HepG2 (cell line): ENCODE results near the gene TLNRD1. TPM values are rescaled to one million over a fixed set of nuclear protein-coding genes. Genes with fewer than 3 reads are reported as not detected.
A peak's percentile ranks its signal among the peaks of the same experiment; 100 is the strongest.

Experiments
- ARID2 ChIP-seq: sonication (generic); formaldehyde crosslinking; IDR thresholded peaks from 2 replicates; pipeline ENCODE4 v1.8.1; 2022; ENCODE audit warnings: mild to moderate bottlenecking, missing genetic modification reagents, borderline replicate concordance
- FIP1L1 ChIP-seq: fragments of 200-400 bp; formaldehyde crosslinking; IDR thresholded peaks from 2 replicates; pipeline ENCODE4 v1.6.1; 2018; ENCODE audit warnings: low read depth, mild to moderate bottlenecking, low read length, moderate library complexity, borderline replicate concordance; ENCODE audit not compliant: insufficient read depth
- GABPB1 ChIP-seq: IDR thresholded peaks from 2 replicates; pipeline ENCODE4 v1.6.1; 2016; ENCODE audit warnings: mild to moderate bottlenecking, missing genetic modification reagents, moderate library complexity, missing compliant biosample characterization
- MAFF ChIP-seq: IDR thresholded peaks from 2 replicates; pipeline ENCODE4 v1.6.1; 2011; ENCODE audit warnings: low read depth, low read length, improper control_type of control experiment
- NFIC ChIP-seq: IDR thresholded peaks from 2 replicates; pipeline ENCODE4 v1.6.1; 2012; ENCODE audit warnings: mild to moderate bottlenecking, low read length, inconsistent platforms
- POLR2AphosphoS5 ChIP-seq: IDR thresholded peaks from 2 replicates; pipeline ENCODE4 v1.6.1; 2012; ENCODE audit warnings: low read depth, low read length
- PRPF4 ChIP-seq: fragments of 200-400 bp; formaldehyde crosslinking; IDR thresholded peaks from 2 replicates; pipeline ENCODE4 v1.6.1; 2016; ENCODE audit warnings: low read length, low read depth; ENCODE audit not compliant: poor library complexity, severe bottlenecking
- RXRA ChIP-seq: sonication (generic); formaldehyde crosslinking; IDR thresholded peaks from 2 replicates; pipeline ENCODE4 v1.5.1; 2020; ENCODE audit warnings: missing genetic modification reagents
- TP53 ChIP-seq: sonication (generic); formaldehyde crosslinking; conservative IDR thresholded peaks from 2 replicates; pipeline ENCODE4 v1.4.0; 2020; ENCODE audit warnings: missing genetic modification reagents
- ZBTB38 ChIP-seq: sonication (generic); formaldehyde crosslinking; IDR thresholded peaks from 2 replicates; pipeline ENCODE4 v1.5.1; 2020; ENCODE audit warnings: mild to moderate bottlenecking, missing genetic modification reagents
- ZEB1 ChIP-seq: IDR thresholded peaks from 2 replicates; pipeline ENCODE4 v1.6.1; 2012; ENCODE audit warnings: mild to moderate bottlenecking, low read depth, inconsistent platforms; ENCODE audit not compliant: insufficient replicate concordance
- ZNF180 ChIP-seq: sonication (generic); formaldehyde crosslinking; IDR thresholded peaks from 2 replicates; pipeline ENCODE4 v1.4.0; 2020; ENCODE audit warnings: low read depth, missing genetic modification reagents, borderline replicate concordance
- ZNF333 ChIP-seq: sonication (generic); formaldehyde crosslinking; IDR thresholded peaks from 2 replicates; pipeline ENCODE4 v1.4.0; 2020; ENCODE audit warnings: mild to moderate bottlenecking, missing genetic modification reagents, borderline replicate concordance
- ZNF589 ChIP-seq: sonication (generic); formaldehyde crosslinking; conservative IDR thresholded peaks from 2 replicates; pipeline ENCODE4 v1.8.0; 2022; ENCODE audit warnings: mild to moderate bottlenecking, moderate library complexity, missing genetic modification reagents
- polyA plus RNA-seq, 8 experiments: library from polyadenylated mRNA; depleted of rRNA in 3 of 8; stranded (reverse) in 7 of 8; unstranded in 1 of 8; fragments of >200 nt; fragmentation: Illumina TruSeq in 4 of 8; extraction: Trizol in 4 of 8; gene quantifications; 2 replicates each; pipeline versions ENCODE4 v1.2.1 to v1.2.3, GENCODE V29; 2011 to 2016; ENCODE audit warnings: low read depth in 4 of 8, missing spikeins in 1 of 8, mixed read lengths in 1 of 8; ENCODE audit not compliant: insufficient read depth in 1 of 8
- total RNA-seq, 5 experiments: library from RNA; depleted of rRNA; stranded (reverse); fragments of >200 nt; fragmentation: Illumina TruSeq; extraction: Trizol; gene quantifications; 2 replicates each; pipeline ENCODE4 v1.2.3, GENCODE V29; 2016; ENCODE audit warnings: low read depth in 1 of 5
- TF ChIP-seq, protein P1 (sequence below): sonication (generic); formaldehyde crosslinking; IDR thresholded peaks from 2 replicates; pipeline ENCODE4 v1.9.0; 2021; ENCODE audit warnings: mild to moderate bottlenecking, missing genetic modification reagents
- TF ChIP-seq, protein P2 (sequence below), 2 experiments: sonication (generic) in 1 of 2; formaldehyde crosslinking in 1 of 2; IDR thresholded peaks; 2 replicates each; pipeline versions ENCODE4 v1.4.0 to v1.6.1; 2018 to 2020; ENCODE audit warnings: missing genetic modification reagents in 2 of 2, borderline replicate concordance in 1 of 2, low read depth in 1 of 2, mild to moderate bottlenecking in 1 of 2, missing biosample characterization in 1 of 2
- TF ChIP-seq, protein P3 (sequence below): sonication (generic); formaldehyde crosslinking; IDR thresholded peaks from 2 replicates; pipeline ENCODE4 v1.4.0; 2020; ENCODE audit warnings: missing genetic modification reagents
- TF ChIP-seq, protein P4 (sequence below): IDR thresholded peaks from 2 replicates; pipeline ENCODE4 v1.6.1; 2016; ENCODE audit warnings: mild to moderate bottlenecking

TLNRD1 gene
- total and polyA plus RNA-seq, 2 of the 13 experiments (the other 11 are each of a cell fraction or from before 2014, with no cell fraction given), result 3.4 to 5.3 TPM

DNA sequence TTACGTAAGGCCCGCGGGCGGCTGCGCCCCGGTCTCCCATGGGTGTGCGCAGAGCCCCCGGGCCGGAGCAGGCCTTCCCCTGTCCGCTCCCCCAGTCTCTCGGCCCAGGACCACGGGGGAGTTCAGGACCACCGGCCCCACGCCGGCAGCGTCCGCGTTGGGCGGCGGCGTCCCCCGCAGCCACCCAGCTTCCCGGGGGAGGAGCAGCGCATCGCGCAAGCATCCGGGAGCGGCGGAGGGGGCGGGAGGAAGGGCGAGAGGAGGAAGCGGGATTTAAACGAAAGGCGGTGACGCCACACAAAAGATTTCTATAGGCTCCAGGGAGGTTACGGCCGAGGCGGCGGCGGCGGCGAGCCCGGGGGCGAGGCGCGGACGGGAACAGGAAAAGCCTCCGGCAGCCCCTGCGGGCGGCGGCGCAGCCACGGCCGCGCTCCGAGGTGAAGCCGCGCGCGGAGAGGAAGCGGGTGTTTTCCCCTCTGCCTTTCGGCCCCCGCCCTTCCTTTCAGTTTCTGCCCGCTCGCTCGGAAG lies at the start of gene TLNRD1 (continued):
- TF ChIP-seq, protein P1, sequence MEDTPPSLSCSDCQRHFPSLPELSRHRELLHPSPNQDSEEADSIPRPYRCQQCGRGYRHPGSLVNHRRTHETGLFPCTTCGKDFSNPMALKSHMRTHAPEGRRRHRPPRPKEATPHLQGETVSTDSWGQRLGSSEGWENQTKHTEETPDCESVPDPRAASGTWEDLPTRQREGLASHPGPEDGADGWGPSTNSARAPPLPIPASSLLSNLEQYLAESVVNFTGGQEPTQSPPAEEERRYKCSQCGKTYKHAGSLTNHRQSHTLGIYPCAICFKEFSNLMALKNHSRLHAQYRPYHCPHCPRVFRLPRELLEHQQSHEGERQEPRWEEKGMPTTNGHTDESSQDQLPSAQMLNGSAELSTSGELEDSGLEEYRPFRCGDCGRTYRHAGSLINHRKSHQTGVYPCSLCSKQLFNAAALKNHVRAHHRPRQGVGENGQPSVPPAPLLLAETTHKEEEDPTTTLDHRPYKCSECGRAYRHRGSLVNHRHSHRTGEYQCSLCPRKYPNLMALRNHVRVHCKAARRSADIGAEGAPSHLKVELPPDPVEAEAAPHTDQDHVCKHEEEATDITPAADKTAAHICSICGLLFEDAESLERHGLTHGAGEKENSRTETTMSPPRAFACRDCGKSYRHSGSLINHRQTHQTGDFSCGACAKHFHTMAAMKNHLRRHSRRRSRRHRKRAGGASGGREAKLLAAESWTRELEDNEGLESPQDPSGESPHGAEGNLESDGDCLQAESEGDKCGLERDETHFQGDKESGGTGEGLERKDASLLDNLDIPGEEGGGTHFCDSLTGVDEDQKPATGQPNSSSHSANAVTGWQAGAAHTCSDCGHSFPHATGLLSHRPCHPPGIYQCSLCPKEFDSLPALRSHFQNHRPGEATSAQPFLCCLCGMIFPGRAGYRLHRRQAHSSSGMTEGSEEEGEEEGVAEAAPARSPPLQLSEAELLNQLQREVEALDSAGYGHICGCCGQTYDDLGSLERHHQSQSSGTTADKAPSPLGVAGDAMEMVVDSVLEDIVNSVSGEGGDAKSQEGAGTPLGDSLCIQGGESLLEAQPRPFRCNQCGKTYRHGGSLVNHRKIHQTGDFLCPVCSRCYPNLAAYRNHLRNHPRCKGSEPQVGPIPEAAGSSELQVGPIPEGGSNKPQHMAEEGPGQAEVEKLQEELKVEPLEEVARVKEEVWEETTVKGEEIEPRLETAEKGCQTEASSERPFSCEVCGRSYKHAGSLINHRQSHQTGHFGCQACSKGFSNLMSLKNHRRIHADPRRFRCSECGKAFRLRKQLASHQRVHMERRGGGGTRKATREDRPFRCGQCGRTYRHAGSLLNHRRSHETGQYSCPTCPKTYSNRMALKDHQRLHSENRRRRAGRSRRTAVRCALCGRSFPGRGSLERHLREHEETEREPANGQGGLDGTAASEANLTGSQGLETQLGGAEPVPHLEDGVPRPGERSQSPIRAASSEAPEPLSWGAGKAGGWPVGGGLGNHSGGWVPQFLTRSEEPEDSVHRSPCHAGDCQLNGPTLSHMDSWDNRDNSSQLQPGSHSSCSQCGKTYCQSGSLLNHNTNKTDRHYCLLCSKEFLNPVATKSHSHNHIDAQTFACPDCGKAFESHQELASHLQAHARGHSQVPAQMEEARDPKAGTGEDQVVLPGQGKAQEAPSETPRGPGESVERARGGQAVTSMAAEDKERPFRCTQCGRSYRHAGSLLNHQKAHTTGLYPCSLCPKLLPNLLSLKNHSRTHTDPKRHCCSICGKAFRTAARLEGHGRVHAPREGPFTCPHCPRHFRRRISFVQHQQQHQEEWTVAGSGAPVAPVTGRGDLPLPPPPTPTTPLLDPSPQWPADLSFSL (CRISPR knock-in tag), result no peak
- TF ChIP-seq ZEB1 (no peak), ZNF180 (CRISPR knock-in tag) (no peak), TP53 (no peak), ZBTB38 (CRISPR knock-in tag) (no peak), RXRA (CRISPR knock-in tag) (peak; percentile 31; the same call in 1 of the 2 replicates), GABPB1 (CRISPR knock-in tag) (peak; percentile 91), PRPF4 (no peak), POLR2AphosphoS5 (peak; percentile 73), FIP1L1 (no peak), ARID2 (CRISPR knock-in tag) (no peak; the same call in 1 of the 2 replicates), MAFF (no peak), ZNF589 (CRISPR knock-in tag) (0 out of 2 replicates have a peak, but pooled peaks have one; percentile 55), ZNF333 (CRISPR knock-in tag) (no peak), NFIC (no peak)
- TF ChIP-seq, protein P2, sequence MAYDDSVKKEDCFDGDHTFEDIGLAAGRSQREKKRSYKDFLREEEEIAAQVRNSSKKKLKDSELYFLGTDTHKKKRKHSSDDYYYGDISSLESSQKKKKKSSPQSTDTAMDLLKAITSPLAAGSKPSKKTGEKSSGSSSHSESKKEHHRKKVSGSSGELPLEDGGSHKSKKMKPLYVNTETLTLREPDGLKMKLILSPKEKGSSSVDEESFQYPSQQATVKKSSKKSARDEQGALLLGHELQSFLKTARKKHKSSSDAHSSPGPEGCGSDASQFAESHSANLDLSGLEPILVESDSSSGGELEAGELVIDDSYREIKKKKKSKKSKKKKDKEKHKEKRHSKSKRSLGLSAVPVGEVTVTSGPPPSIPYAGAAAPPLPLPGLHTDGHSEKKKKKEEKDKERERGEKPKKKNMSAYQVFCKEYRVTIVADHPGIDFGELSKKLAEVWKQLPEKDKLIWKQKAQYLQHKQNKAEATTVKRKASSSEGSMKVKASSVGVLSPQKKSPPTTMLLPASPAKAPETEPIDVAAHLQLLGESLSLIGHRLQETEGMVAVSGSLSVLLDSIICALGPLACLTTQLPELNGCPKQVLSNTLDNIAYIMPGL (CRISPR knock-in tag; IDR thresholded peaks at IDR 0.05; ENCODE audit: borderline replicate concordance in 1 of 2, low read depth in 1 of 2), result peak; percentile 41 to 65; a peak in 2 of 4 replicates
- TF ChIP-seq, protein P3, sequence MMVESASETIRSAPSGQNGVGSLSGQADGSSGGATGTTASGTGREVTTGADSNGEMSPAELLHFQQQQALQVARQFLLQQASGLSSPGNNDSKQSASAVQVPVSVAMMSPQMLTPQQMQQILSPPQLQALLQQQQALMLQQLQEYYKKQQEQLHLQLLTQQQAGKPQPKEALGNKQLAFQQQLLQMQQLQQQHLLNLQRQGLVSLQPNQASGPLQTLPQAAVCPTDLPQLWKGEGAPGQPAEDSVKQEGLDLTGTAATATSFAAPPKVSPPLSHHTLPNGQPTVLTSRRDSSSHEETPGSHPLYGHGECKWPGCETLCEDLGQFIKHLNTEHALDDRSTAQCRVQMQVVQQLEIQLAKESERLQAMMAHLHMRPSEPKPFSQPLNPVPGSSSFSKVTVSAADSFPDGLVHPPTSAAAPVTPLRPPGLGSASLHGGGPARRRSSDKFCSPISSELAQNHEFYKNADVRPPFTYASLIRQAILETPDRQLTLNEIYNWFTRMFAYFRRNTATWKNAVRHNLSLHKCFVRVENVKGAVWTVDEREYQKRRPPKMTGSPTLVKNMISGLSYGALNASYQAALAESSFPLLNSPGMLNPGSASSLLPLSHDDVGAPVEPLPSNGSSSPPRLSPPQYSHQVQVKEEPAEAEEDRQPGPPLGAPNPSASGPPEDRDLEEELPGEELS (CRISPR knock-in tag), result no peak
- TF ChIP-seq, protein P4, sequence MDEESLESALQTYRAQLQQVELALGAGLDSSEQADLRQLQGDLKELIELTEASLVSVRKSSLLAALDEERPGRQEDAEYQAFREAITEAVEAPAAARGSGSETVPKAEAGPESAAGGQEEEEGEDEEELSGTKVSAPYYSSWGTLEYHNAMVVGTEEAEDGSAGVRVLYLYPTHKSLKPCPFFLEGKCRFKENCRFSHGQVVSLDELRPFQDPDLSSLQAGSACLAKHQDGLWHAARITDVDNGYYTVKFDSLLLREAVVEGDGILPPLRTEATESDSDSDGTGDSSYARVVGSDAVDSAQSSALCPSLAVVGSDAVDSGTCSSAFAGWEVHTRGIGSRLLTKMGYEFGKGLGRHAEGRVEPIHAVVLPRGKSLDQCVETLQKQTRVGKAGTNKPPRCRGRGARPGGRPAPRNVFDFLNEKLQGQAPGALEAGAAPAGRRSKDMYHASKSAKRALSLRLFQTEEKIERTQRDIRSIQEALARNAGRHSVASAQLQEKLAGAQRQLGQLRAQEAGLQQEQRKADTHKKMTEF (CRISPR knock-in tag), result peak; percentile 69; the same call in 1 of the 2 replicates
